HEK293 (cell line): Measurements from ENCODE around the gene PDYN.

Experiments
- CTCF ChIA-PET: fragments of 350-600 bp; formaldehyde crosslinking; extraction: SDS; loops from one replicate; lab custom pipeline; 2021; ENCODE audit warnings: antibody characterized with exemption; lab: Yijun Ruan, JAX
- POLR2A ChIA-PET: fragments of 300-600 bp; formaldehyde crosslinking; extraction: SDS; loops from one replicate; lab custom pipeline; 2020; ENCODE audit warnings: antibody characterized with exemption, inconsistent platforms; lab: Yijun Ruan, JAX
- H3K27ac ChIP-seq: fragments of 200-500 bp; sonication (Bioruptor generic); 2 replicates; pipeline ENCODE4 v1.5.1; 2014; ENCODE audit warnings: low read depth, low read length, control low read depth, inconsistent platforms; ENCODE audit errors: extremely low read depth
- H3K36me3 ChIP-seq, 2 experiments: fragments of 200-500 bp in 1 of 2; sonication (Bioruptor generic) in 1 of 2; 1 replicate in 1 of 2; 2 replicates in 1 of 2; pipeline ENCODE4 v1.5.1; 2014 to 2017; ENCODE audit warnings: inconsistent platforms in 2 of 2, low read length in 2 of 2; ENCODE audit not compliant: control insufficient read depth in 2 of 2, insufficient read depth in 1 of 2
- H3K4me1 ChIP-seq: fragments of 200-500 bp; sonication (Bioruptor generic); 2 replicates; pipeline ENCODE4 v1.5.1; 2014; ENCODE audit warnings: mild to moderate bottlenecking, low read length, inconsistent platforms; ENCODE audit not compliant: control insufficient read depth, insufficient read depth
- H3K4me3 ChIP-seq: 2 replicates; pipeline ENCODE4 v1.5.1; 2011; ENCODE audit warnings: low read depth, mild to moderate bottlenecking, control low read depth, low read length, moderate library complexity
- H3K9me3 ChIP-seq: fragments of 200-500 bp; sonication (Bioruptor generic); 2 replicates; pipeline ENCODE4 v1.5.1; 2014; ENCODE audit warnings: low read depth, low read length, inconsistent platforms; ENCODE audit not compliant: control insufficient read depth, insufficient read depth
- EGR2 ChIP-seq: fragments of 450-650 bp; formaldehyde crosslinking; IDR thresholded peaks from 2 replicates; pipeline ENCODE4 v1.5.1; 2016; ENCODE audit warnings: low read depth, missing biosample characterization, missing genetic modification characterization
- KLF9 ChIP-seq: fragments of 450-650 bp; formaldehyde crosslinking; IDR thresholded peaks from 2 replicates; pipeline ENCODE4 v1.5.1; 2016; ENCODE audit warnings: missing biosample characterization, missing genetic modification characterization, low read depth
- TRIM28 ChIP-seq: IDR thresholded peaks from 2 replicates; pipeline ENCODE4 v1.6.1; 2011; ENCODE audit warnings: low read length, control low read depth, borderline replicate concordance
- ZFHX2 ChIP-seq: fragments of 450-650 bp; formaldehyde crosslinking; conservative IDR thresholded peaks from 2 replicates; pipeline ENCODE4 v1.5.1; 2016; ENCODE audit warnings: missing biosample characterization, missing genetic modification characterization
- ZNF133 ChIP-seq: fragments of 450-650 bp; formaldehyde crosslinking; IDR thresholded peaks from 2 replicates; pipeline ENCODE4 v1.5.1; 2016; ENCODE audit warnings: missing biosample characterization, missing genetic modification characterization
- ZNF175 ChIP-seq: fragments of 450-650 bp; formaldehyde crosslinking; IDR thresholded peaks from 2 replicates; pipeline ENCODE4 v1.5.1; 2016; ENCODE audit warnings: missing biosample characterization, missing genetic modification characterization
- ZNF184 ChIP-seq: fragments of 450-650 bp; IDR thresholded peaks from 2 replicates; pipeline ENCODE4 v1.5.1; 2018; ENCODE audit warnings: missing biosample characterization, mild to moderate bottlenecking, missing genetic modification characterization
- ZNF211 ChIP-seq: fragments of 450-650 bp; formaldehyde crosslinking; IDR thresholded peaks from 2 replicates; pipeline ENCODE4 v1.5.1; 2016; ENCODE audit warnings: low read depth, missing biosample characterization, missing genetic modification characterization
- ZNF223 ChIP-seq: fragments of 450-650 bp; formaldehyde crosslinking; IDR thresholded peaks from 2 replicates; pipeline ENCODE4 v1.5.1; 2016; ENCODE audit warnings: missing biosample characterization, missing genetic modification characterization
- ZNF266 ChIP-seq: fragments of 450-650 bp; formaldehyde crosslinking; IDR thresholded peaks from 2 replicates; pipeline ENCODE4 v1.5.1; 2016; ENCODE audit warnings: missing biosample characterization, missing genetic modification characterization, low read depth
- ZNF292 ChIP-seq: fragments of 450-650 bp; formaldehyde crosslinking; IDR thresholded peaks from 2 replicates; pipeline ENCODE4 v1.5.1; 2016; ENCODE audit warnings: low read depth, missing biosample characterization, missing genetic modification characterization, borderline replicate concordance
- ZNF302 ChIP-seq: fragments of 450-650 bp; formaldehyde crosslinking; IDR thresholded peaks from 2 replicates; pipeline ENCODE4 v1.5.1; 2016; ENCODE audit warnings: missing biosample characterization, missing genetic modification characterization, low read depth
- ZNF350 ChIP-seq: fragments of 450-650 bp; formaldehyde crosslinking; IDR thresholded peaks from 2 replicates; pipeline ENCODE4 v1.5.0; 2017; ENCODE audit warnings: missing biosample characterization, mild to moderate bottlenecking, missing genetic modification characterization
- ZNF391 ChIP-seq: fragments of 450-650 bp; formaldehyde crosslinking; IDR thresholded peaks from 2 replicates; pipeline ENCODE4 v1.5.1; 2016; ENCODE audit warnings: low read depth, missing biosample characterization, missing genetic modification characterization, borderline replicate concordance
- ZNF394 ChIP-seq: fragments of 450-650 bp; formaldehyde crosslinking; IDR thresholded peaks from 2 replicates; pipeline ENCODE4 v1.5.1; 2016; ENCODE audit warnings: missing biosample characterization, missing genetic modification characterization, mild to moderate bottlenecking, moderate library complexity, borderline replicate concordance
- ZNF423 ChIP-seq: fragments of 450-650 bp; formaldehyde crosslinking; IDR thresholded peaks from 2 replicates; pipeline ENCODE4 v1.5.1; 2016; ENCODE audit warnings: missing biosample characterization, missing genetic modification characterization
- ZNF510 ChIP-seq: fragments of 450-650 bp; formaldehyde crosslinking; IDR thresholded peaks from 2 replicates; pipeline ENCODE4 v1.5.1; 2018; ENCODE audit warnings: mild to moderate bottlenecking, missing genetic modification characterization, missing biosample characterization; ENCODE audit not compliant: insufficient replicate concordance
- ZNF529 ChIP-seq: fragments of 450-650 bp; formaldehyde crosslinking; IDR thresholded peaks from 2 replicates; pipeline ENCODE4 v1.5.1; 2017; ENCODE audit warnings: missing genetic modification characterization, missing biosample characterization; ENCODE audit not compliant: insufficient replicate concordance
- ZNF561 ChIP-seq: fragments of 450-650 bp; IDR thresholded peaks from 2 replicates; pipeline ENCODE4 v1.5.1; 2018; ENCODE audit warnings: missing biosample characterization, missing genetic modification characterization, borderline replicate concordance
- ZNF580 ChIP-seq: fragments of 450-650 bp; formaldehyde crosslinking; IDR thresholded peaks from 2 replicates; pipeline ENCODE4 v1.5.1; 2016; ENCODE audit warnings: missing biosample characterization, missing genetic modification characterization
- ZNF610 ChIP-seq: fragments of 450-650 bp; formaldehyde crosslinking; IDR thresholded peaks from 2 replicates; pipeline ENCODE4 v1.5.1; 2016; ENCODE audit warnings: missing biosample characterization, missing genetic modification characterization, borderline replicate concordance
- ZNF645 ChIP-seq: fragments of 450-650 bp; formaldehyde crosslinking; IDR thresholded peaks from 2 replicates; pipeline ENCODE4; 2016; ENCODE audit warnings: missing biosample characterization, missing genetic modification characterization
- ZNF707 ChIP-seq: fragments of 450-650 bp; formaldehyde crosslinking; IDR thresholded peaks from 2 replicates; pipeline ENCODE4 v1.5.1; 2016; ENCODE audit warnings: missing biosample characterization, missing genetic modification characterization
- ZNF777 ChIP-seq: fragments of 450-650 bp; formaldehyde crosslinking; IDR thresholded peaks from 2 replicates; pipeline ENCODE4 v1.5.1; 2017; ENCODE audit warnings: missing biosample characterization, missing genetic modification characterization, borderline replicate concordance
- ZSCAN5A ChIP-seq: fragments of 450-650 bp; formaldehyde crosslinking; IDR thresholded peaks from 2 replicates; pipeline ENCODE4 v1.5.1; 2016; ENCODE audit warnings: missing biosample characterization, missing genetic modification characterization
- TF ChIP-seq, protein P1 (sequence below): fragments of 450-650 bp; formaldehyde crosslinking; IDR thresholded peaks from 2 replicates; pipeline ENCODE4 v1.5.1; 2016; ENCODE audit warnings: missing biosample characterization, missing genetic modification characterization
- TF ChIP-seq, protein P2 (sequence below): fragments of 450-650 bp; formaldehyde crosslinking; IDR thresholded peaks from 2 replicates; pipeline ENCODE4 v1.5.1; 2016; ENCODE audit warnings: missing biosample characterization, missing genetic modification characterization, borderline replicate concordance

The PDYN gene

GRCh38 chr20:1994627-1995026 is 769 bp upstream of the PDYN start:
- Histone ChIP-seq H3K9me3 (no peaks in the 10 kb centered on the region), H3K4me3 (no peak overlapping the region), H3K27ac (no peak overlapping the region), H3K36me3 (no peaks in the 10 kb centered on the region), H3K4me1 (no peaks in the 10 kb centered on the region)
- ChIA-PET CTCF (interaction anchor here (1.0 kb wide), 1 partner anchor 12 kb away, joined by 7 read pairs; no protein-coding TSS in a partner anchor), POLR2A (no interaction called here)
- no peak for TF ChIP-seq ZNF707 (tag by site-specific recombination)
- TF ChIP-seq ZNF184 = no peak
- TF ChIP-seq KLF9 (tag by site-specific recombination) = no peak
- no peak for TF ChIP-seq ZNF645 (tag by site-specific recombination)
- no peak for TF ChIP-seq ZNF292 (tag by site-specific recombination)
- TF ChIP-seq ZNF133 (tag by site-specific recombination) = no peak
- no peak for TF ChIP-seq ZNF350 (tag by site-specific recombination)
- TF ChIP-seq ZNF561 = no peak
- TF ChIP-seq ZNF175 (tag by site-specific recombination) = no peak
- no peak for TF ChIP-seq ZNF391 (tag by site-specific recombination)

DNA sequence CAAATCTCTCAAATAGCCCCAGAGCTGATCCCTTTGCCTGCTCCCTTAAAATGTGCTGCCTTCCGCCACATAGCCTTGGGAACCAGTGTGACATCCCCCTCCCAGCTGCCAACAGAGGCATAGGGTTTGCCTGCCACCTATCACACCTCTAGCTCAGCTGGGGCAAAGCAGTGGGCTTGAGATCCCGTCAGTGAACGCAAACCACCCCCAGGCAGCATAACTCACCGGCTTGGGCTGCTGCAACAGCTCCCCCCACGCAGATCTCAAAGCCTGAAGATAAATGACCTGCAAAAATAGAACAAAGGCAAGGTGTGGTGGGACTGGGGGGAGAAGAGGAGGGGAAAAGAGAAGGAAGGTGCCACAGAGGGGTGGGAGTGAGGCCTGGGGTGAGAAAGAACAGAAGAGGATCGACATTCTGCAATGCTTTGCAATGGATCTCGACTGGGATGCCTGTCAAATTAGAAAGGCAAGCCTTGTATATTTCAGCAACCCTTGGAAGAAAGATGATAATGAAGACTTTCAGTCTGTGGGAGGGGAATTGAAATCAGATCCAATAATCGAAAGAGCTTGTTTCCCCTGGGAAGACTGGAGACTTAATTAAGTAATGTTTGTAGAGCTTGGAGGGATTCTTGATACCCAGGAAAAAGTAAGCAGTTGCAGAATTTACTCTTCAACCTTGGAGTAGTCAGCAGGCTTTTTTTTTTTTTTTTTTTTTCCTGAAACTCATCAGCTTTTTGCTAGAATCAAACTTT is 1.3 kb downstream of the PDYN start:
- ChIA-PET CTCF (interaction anchor here (1.9 kb wide), 1 partner anchor 15 kb away, joined by 14 read pairs; no protein-coding TSS in a partner anchor), POLR2A (no interaction called here)
- H3K4me3 ChIP-seq = no peak overlapping the region
- no peaks in the 10 kb centered on the region for H3K9me3 ChIP-seq
- TF ChIP-seq ZNF394 (tag by site-specific recombination) (no peak), ZNF510 (tag by site-specific recombination) (no peak), ZFHX2 (tag by site-specific recombination) (peak; percentile 78), EGR2 (peak; percentile 92), ZNF266 (no peak), ZNF423 (no peak), ZNF610 (tag by site-specific recombination) (no peak)
- TF ChIP-seq, all 188 proteins: peak for 2
- no peaks in the 10 kb centered on the region for H3K4me1 ChIP-seq
- no peaks in the 10 kb centered on the region for H3K36me3 ChIP-seq
- H3K27ac ChIP-seq = no peak overlapping the region

- Histone ChIP-seq H3K4me3 (no peak overlapping the region), H3K36me3 (no peaks in the 10 kb centered on the region), H3K9me3 (no peaks in the 10 kb centered on the region), H3K4me1 (no peaks in the 10 kb centered on the region), H3K27ac (no peak overlapping the region)
- ChIA-PET CTCF (interaction anchor here (0.5 to 1.7 kb wide), 5 partner anchors 13 to 223 kb away, joined by 3 to 8 read pairs (median 4); no protein-coding TSS in a partner anchor), POLR2A (no interaction called here)
- TF ChIP-seq, protein P1, sequence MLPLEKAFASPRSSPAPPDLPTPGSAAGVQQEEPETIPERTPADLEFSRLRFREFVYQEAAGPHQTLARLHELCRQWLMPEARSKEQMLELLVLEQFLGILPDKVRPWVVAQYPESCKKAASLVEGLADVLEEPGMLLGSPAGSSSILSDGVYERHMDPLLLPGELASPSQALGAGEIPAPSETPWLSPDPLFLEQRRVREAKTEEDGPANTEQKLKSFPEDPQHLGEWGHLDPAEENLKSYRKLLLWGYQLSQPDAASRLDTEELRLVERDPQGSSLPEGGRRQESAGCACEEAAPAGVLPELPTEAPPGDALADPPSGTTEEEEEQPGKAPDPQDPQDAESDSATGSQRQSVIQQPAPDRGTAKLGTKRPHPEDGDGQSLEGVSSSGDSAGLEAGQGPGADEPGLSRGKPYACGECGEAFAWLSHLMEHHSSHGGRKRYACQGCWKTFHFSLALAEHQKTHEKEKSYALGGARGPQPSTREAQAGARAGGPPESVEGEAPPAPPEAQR (tag by site-specific recombination) = no peak
- TF ChIP-seq, protein P2, sequence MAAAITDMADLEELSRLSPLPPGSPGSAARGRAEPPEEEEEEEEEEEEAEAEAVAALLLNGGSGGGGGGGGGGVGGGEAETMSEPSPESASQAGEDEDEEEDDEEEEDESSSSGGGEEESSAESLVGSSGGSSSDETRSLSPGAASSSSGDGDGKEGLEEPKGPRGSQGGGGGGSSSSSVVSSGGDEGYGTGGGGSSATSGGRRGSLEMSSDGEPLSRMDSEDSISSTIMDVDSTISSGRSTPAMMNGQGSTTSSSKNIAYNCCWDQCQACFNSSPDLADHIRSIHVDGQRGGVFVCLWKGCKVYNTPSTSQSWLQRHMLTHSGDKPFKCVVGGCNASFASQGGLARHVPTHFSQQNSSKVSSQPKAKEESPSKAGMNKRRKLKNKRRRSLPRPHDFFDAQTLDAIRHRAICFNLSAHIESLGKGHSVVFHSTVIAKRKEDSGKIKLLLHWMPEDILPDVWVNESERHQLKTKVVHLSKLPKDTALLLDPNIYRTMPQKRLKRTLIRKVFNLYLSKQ (tag by site-specific recombination) = no peak
- no peak for TF ChIP-seq ZNF223 (tag by site-specific recombination)
- no peak for TF ChIP-seq ZNF580 (tag by site-specific recombination)
- no peak for TF ChIP-seq ZNF211
- TF ChIP-seq ZSCAN5A = no peak
- no peak for TF ChIP-seq ZNF302 (tag by site-specific recombination)
- TF ChIP-seq ZNF777 = no peak
- TF ChIP-seq ZNF175 (tag by site-specific recombination) = no peak
- no peak for TF ChIP-seq TRIM28
- no peak for TF ChIP-seq ZNF529 (tag by site-specific recombination)
These were observed 6.0 kb downstream of the PDYN start for GRCh38 chr20:1987826-1988225.
